Endothelial cell of umbilical vein (primary cell): ENCODE measurements around the gene CCND2. TPM values are rescaled to one million over a fixed set of nuclear protein-coding genes. Genes with fewer than 3 reads are reported as not detected.

Source experiments
- BruUV-seq: library from RNA; stranded (reverse); fragments of 400-500 nt; replicated peaks from 2 replicates; lab custom pipeline; 2021; lab: Mats Ljungman, UMichigan
- CTCF ChIA-PET: fragments of 300-600, 350-600 bp; sonication (Branson Sonifier 250); formaldehyde crosslinking; loops from one replicate; lab custom pipeline; 2021; ENCODE audit warnings: antibody characterized with exemption, inconsistent platforms; lab: Charles Lee
- POLR2A ChIA-PET: fragments of 300-600, 350-600 bp; sonication (Branson Sonifier 250); formaldehyde crosslinking; loops from one replicate; lab custom pipeline; 2021; ENCODE audit warnings: antibody characterized with exemption, inconsistent platforms; lab: Charles Lee
- DNase-seq: peaks from one replicate; pipeline ENCODE4 v3.0.0-alpha.2; 2011; ENCODE audit warnings: low read depth, low spot score
- FAIRE-seq: peaks from 2 replicates; lab custom pipeline; 2011; peaks lifted over from hg19 to GRCh38; lab: Jason Lieb, UNC
- H2AFZ ChIP-seq: 2 replicates; pipeline ENCODE4 v1.6.0; 2012; ENCODE audit warnings: low read depth, low read length, control low read depth, inconsistent platforms
- H3K27ac ChIP-seq: 2 replicates; pipeline ENCODE4 v1.5.1; 2011; ENCODE audit warnings: low read depth, mild to moderate bottlenecking, control low read depth, low read length, moderate library complexity; ENCODE audit not compliant: insufficient read depth
- H3K27me3 ChIP-seq, 2 experiments: 2 replicates each; pipeline versions ENCODE4 v1.6.0 to v1.6.1; 2011; ENCODE audit warnings: low read length in 2 of 2, mixed read lengths in 1 of 2; ENCODE audit not compliant: control insufficient read depth in 2 of 2, insufficient read depth in 2 of 2
- H3K36me3 ChIP-seq, 2 experiments: 2 replicates in 1 of 2; 3 replicates in 1 of 2; pipeline ENCODE4 v1.5.1; 2011; ENCODE audit warnings: low read length in 2 of 2, mild to moderate bottlenecking in 1 of 2, moderate library complexity in 1 of 2; ENCODE audit not compliant: control insufficient read depth in 2 of 2, insufficient read depth in 2 of 2; ENCODE audit errors: extremely low read depth in 1 of 2
- H3K4me1 ChIP-seq: 3 replicates; pipeline ENCODE4 v1.5.1; 2011; ENCODE audit warnings: mild to moderate bottlenecking, low read length; ENCODE audit not compliant: control insufficient read depth, insufficient read depth; ENCODE audit errors: extremely low read depth
- H3K4me2 ChIP-seq: 2 replicates; pipeline ENCODE4 v1.6.1; 2011; ENCODE audit warnings: low read length, control low read depth, mixed read lengths; ENCODE audit not compliant: insufficient read depth
- H3K4me3 ChIP-seq, 3 experiments: fragments of 200-600 bp in 1 of 3; sonication (generic), shearing (Covaris generic) in 1 of 3; replicated peaks in 1 of 3; 2 replicates each; pipeline ENCODE4 v1.5.1; 2011 to 2016; ENCODE audit warnings: control low read depth in 3 of 3, low read length in 3 of 3, mild to moderate bottlenecking in 2 of 3, inconsistent platforms in 1 of 3, low read depth in 1 of 3, moderate library complexity in 1 of 3; ENCODE audit not compliant: insufficient read depth in 1 of 3
- H3K79me2 ChIP-seq: 2 replicates; pipeline ENCODE4 v1.6.0; 2012; ENCODE audit warnings: low read length, inconsistent platforms; ENCODE audit not compliant: control insufficient read depth, insufficient read depth
- H3K9ac ChIP-seq: replicated peaks from 2 replicates; pipeline ENCODE3; 2011; ENCODE audit warnings: low read length, control low read depth; ENCODE audit not compliant: insufficient read depth; ENCODE audit errors: extremely low read depth
- H3K9me1 ChIP-seq: replicated peaks from 3 replicates; pipeline ENCODE4 v1.6.0; 2011; ENCODE audit warnings: mild to moderate bottlenecking, low read length; ENCODE audit not compliant: control insufficient read depth, insufficient read depth; ENCODE audit errors: extremely low read depth
- H3K9me3 ChIP-seq: replicated peaks from 2 replicates; pipeline ENCODE4 v1.5.1; 2012; ENCODE audit warnings: low read length, inconsistent platforms; ENCODE audit not compliant: control insufficient read depth, insufficient read depth
- H4K20me1 ChIP-seq: replicated peaks from 2 replicates; pipeline ENCODE3; 2011; ENCODE audit warnings: mild to moderate bottlenecking, low read length; ENCODE audit not compliant: control insufficient read depth, insufficient read depth; ENCODE audit errors: extremely low read depth
- EZH2 ChIP-seq: IDR thresholded peaks from 2 replicates; pipeline ENCODE4 v1.6.1; 2012; ENCODE audit warnings: borderline replicate concordance, low read depth, mild to moderate bottlenecking, moderate library complexity, low read length, inconsistent platforms; ENCODE audit not compliant: severe bottlenecking
- FOS ChIP-seq: IDR thresholded peaks from 2 replicates; pipeline ENCODE4 v1.6.1; 2011; ENCODE audit warnings: mild to moderate bottlenecking, low read length, moderate library complexity, borderline replicate concordance; ENCODE audit not compliant: insufficient read depth
- GATA2 ChIP-seq: IDR thresholded peaks from 2 replicates; pipeline ENCODE4 v1.7.0; 2011; ENCODE audit warnings: low read depth, mild to moderate bottlenecking, moderate library complexity, mixed read lengths, low read length; ENCODE audit not compliant: insufficient read length, insufficient read depth
- JUN ChIP-seq: IDR thresholded peaks from 2 replicates; pipeline ENCODE4 v1.6.1; 2011; ENCODE audit warnings: borderline replicate concordance, low read depth; ENCODE audit not compliant: insufficient read length, insufficient read depth
- MYC ChIP-seq: IDR thresholded peaks from one replicate; pipeline ENCODE4 v1.6.1; 2011; ENCODE audit warnings: mild to moderate bottlenecking, low read depth, low read length
- POLR2AphosphoS5 ChIP-seq: IDR thresholded peaks from 2 replicates; pipeline ENCODE4 v1.6.1; 2012; ENCODE audit warnings: low read depth, mild to moderate bottlenecking, control low read depth, low read length, moderate library complexity; ENCODE audit not compliant: insufficient read depth
- dilution Hi-C: fragments of 300-500 bp; cut with MboI; formaldehyde crosslinking; loops from one replicate; pipeline ENCODE4 v1.15.0; 2019; ENCODE audit warnings: low sequenced_read_pairs; ENCODE audit not compliant: extremely low pct_ligation_motif_present
- intact Hi-C: fragments of 100-400 bp; cut with micrococcal nuclease; formaldehyde crosslinking; loops from one replicate; pipeline ENCODE4 v1.10.0; 2022
- polyA plus RNA-seq, 4 experiments: library from polyadenylated mRNA; depleted of rRNA in 3 of 4; stranded (reverse) in 3 of 4; unstranded in 1 of 4; fragments of >200 nt; gene quantifications; 2 replicates each; pipeline versions ENCODE4 v1.2.1 to v1.2.3, GENCODE V29; 2011 to 2012; ENCODE audit warnings: missing spikeins in 1 of 4
- total RNA-seq: library from RNA; stranded (reverse); gene quantifications from 2 replicates; pipeline ENCODE4 v1.2.3, GENCODE V29; 2021
- TF ChIP-seq, protein P1 (sequence below): IDR thresholded peaks from 2 replicates; pipeline ENCODE4 v1.6.1; 2011; ENCODE audit not compliant: insufficient read depth, insufficient read length
- TF ChIP-seq, protein P2 (sequence below), 2 donors: IDR thresholded peaks; 1 replicate in 1 of 2; 2 replicates in 1 of 2; pipeline ENCODE4 v1.5.1; 2011; ENCODE audit warnings: low read length in 2 of 2, mild to moderate bottlenecking in 2 of 2, moderate library complexity in 2 of 2, control low read depth in 1 of 2, inconsistent platforms in 1 of 2, low read depth in 1 of 2; ENCODE audit not compliant: insufficient read depth in 1 of 2; ENCODE audit errors: extremely low read depth in 1 of 2

The CCND2 gene
- total and polyA plus RNA-seq, 2 donors (not counting 3 experiments of a cell fraction or from before 2014, with no cell fraction given): 0.68 to 3.4 TPM

DNA sequence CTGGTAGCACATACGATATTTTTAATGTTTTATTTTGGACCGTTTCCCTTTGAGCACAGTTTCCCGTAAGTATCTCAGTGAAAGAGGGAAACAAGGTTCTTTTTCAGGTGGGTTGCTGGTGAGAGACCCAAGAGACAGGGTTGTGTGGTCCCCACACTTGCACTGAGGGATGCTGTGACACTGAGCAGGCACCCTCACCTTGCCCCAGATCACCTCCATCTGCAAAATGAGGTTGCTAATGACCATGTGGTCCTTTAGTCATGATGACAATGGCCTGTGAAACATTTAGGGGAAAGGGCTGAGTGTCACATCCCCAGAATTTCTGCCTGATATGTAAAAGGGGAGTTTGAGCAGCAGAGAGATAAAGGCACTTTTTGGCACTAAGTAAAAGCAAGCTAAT lies 4.3 kb downstream of the CCND2 start:
- no peak overlapping the region for H3K4me3 ChIP-seq
- dilution Hi-C loops (no loop called here), intact Hi-C loops (loop anchor here (1.0 to 10.0 kb wide), 7 partner anchors 171 to 978 kb away; no protein-coding TSS in a partner anchor)
- H3K9me1 ChIP-seq: no peaks in the 10 kb centered on the region
- no peak overlapping the region for H3K27ac ChIP-seq
- DNase-seq: no peak
- ChIA-PET POLR2A (no interaction called here), CTCF (interaction anchor here (0.8 to 5.9 kb wide), 15 partner anchors 10 to 977 kb away, joined by 3 to 464 read pairs (median 10); partner anchors contain the start of gene PARP11)
- H3K4me2 ChIP-seq: no peak overlapping the region
- no peaks in the 10 kb centered on the region for H4K20me1 ChIP-seq
- H3K4me1 ChIP-seq: peaks cover 3% of the 10 kb centered on the region
- H3K36me3 ChIP-seq: no peaks in the 10 kb centered on the region
- TF ChIP-seq EZH2 (no peak), POLR2AphosphoS5 (no peak), MYC (no peak), JUN (no peak), FOS (no peak), GATA2 (no peak)
- TF ChIP-seq, protein P1, sequence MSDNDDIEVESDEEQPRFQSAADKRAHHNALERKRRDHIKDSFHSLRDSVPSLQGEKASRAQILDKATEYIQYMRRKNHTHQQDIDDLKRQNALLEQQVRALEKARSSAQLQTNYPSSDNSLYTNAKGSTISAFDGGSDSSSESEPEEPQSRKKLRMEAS: no peak
- TF ChIP-seq, protein P2, sequence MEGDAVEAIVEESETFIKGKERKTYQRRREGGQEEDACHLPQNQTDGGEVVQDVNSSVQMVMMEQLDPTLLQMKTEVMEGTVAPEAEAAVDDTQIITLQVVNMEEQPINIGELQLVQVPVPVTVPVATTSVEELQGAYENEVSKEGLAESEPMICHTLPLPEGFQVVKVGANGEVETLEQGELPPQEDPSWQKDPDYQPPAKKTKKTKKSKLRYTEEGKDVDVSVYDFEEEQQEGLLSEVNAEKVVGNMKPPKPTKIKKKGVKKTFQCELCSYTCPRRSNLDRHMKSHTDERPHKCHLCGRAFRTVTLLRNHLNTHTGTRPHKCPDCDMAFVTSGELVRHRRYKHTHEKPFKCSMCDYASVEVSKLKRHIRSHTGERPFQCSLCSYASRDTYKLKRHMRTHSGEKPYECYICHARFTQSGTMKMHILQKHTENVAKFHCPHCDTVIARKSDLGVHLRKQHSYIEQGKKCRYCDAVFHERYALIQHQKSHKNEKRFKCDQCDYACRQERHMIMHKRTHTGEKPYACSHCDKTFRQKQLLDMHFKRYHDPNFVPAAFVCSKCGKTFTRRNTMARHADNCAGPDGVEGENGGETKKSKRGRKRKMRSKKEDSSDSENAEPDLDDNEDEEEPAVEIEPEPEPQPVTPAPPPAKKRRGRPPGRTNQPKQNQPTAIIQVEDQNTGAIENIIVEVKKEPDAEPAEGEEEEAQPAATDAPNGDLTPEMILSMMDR (IDR thresholded peaks at IDR 0.05; ENCODE audit: extremely low read depth in 1 of 2, insufficient read depth in 1 of 2, low read depth in 1 of 2, low read length in 2 of 2): no peak
- H3K27me3 ChIP-seq: peaks cover 37 to 42% of the 10 kb centered on the region in 2 experiments
- no peak for FAIRE-seq
- H3K9ac ChIP-seq: no peak overlapping the region
- no peak overlapping the region for H2AFZ ChIP-seq
- H3K79me2 ChIP-seq: no peaks in the 10 kb centered on the region
- no TSS peak for BruUV-seq
- no peaks in the 10 kb centered on the region for H3K9me3 ChIP-seq
